DOHH2 (cell line): ENCODE data around the gene DRAXIN.

Experiments used
- EZH2phosphoT487 ChIP-seq: fragments of 200-600 bp; sonication (generic); IDR thresholded peaks from 2 replicates; pipeline ENCODE4 v1.6.1; 2017; ENCODE audit warnings: borderline replicate concordance, mild to moderate bottlenecking, antibody characterized with exemption, low read length, moderate library complexity, mixed read lengths
- TF ChIP-seq, protein P1 (sequence below): fragments of 200-600 bp; sonication (generic); IDR thresholded peaks from one replicate; pipeline ENCODE4 v1.5.1; 2014; ENCODE audit warnings: antibody characterized with exemption, mild to moderate bottlenecking, low read depth, low read length; ENCODE audit not compliant: poor library complexity, severe bottlenecking

DNA sequence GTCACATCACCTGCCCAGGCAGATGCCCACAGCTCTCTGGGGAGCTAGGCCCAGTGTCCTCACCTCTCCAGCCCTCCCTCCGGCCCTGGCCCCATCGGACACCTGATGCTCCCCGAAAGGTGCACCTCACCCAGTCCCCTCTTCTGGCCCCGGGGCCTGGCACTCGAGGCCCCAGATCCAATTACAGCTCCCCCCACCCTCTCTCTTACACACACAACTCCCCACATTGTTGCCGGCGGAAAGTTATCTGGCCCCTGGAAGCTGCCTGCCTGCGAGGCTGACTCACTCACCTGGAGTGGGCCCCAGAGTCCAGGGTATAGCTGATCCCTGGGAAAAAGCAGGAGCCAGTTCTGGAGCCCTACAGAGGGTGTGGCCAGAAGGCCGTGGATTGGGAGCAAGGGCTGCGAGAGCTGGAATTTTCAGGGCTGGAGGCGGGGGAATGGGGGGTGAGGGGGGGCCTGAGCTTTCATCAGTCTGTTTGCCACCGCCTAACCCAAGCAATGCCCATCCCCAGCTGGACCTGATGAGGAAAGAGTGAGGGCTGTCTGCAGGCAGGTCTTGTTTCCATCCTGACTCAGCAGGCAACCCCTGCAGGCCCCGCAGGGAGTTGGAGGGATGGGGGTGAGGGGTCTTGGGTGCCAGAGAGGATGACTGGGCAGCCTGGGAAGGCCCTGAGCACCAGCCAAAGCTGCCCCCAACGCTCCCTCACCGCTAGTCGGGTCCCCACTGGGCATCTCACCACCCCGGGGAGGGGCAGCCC lies 38.2 kb upstream of the DRAXIN start:
- TF ChIP-seq, protein P1, sequence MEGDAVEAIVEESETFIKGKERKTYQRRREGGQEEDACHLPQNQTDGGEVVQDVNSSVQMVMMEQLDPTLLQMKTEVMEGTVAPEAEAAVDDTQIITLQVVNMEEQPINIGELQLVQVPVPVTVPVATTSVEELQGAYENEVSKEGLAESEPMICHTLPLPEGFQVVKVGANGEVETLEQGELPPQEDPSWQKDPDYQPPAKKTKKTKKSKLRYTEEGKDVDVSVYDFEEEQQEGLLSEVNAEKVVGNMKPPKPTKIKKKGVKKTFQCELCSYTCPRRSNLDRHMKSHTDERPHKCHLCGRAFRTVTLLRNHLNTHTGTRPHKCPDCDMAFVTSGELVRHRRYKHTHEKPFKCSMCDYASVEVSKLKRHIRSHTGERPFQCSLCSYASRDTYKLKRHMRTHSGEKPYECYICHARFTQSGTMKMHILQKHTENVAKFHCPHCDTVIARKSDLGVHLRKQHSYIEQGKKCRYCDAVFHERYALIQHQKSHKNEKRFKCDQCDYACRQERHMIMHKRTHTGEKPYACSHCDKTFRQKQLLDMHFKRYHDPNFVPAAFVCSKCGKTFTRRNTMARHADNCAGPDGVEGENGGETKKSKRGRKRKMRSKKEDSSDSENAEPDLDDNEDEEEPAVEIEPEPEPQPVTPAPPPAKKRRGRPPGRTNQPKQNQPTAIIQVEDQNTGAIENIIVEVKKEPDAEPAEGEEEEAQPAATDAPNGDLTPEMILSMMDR = no peak
- TF ChIP-seq EZH2phosphoT487 = no peak
